ENCODE data around the gene SEC14L6.

SEC14L6 gene

GRCh38 chr22:30481711-30482110, 64.8 kb downstream of the SEC14L6 start:
- H3K9me3 ChIP-seq (ENCODE audit: insufficient read depth, low read length, severe bottlenecking) = no peaks in the 10 kb centered on the region
- H3K4me2 ChIP-seq (ENCODE audit: insufficient read depth, low read length) = no peak overlapping the region
- peaks cover 2% of the 10 kb centered on the region for H3K27me3 ChIP-seq (ENCODE audit: insufficient read depth, low read length, poor library complexity)
- ATAC-seq (ENCODE audit: insufficient read depth, low read depth) = no peak
- no peak for DNase-seq
- H3K4me1 ChIP-seq (ENCODE audit: insufficient read depth, low read length) = peaks cover 4% of the 10 kb centered on the region
- H3K4me3 ChIP-seq (ENCODE audit: low read depth in 1 of 2, low read length in 2 of 2) = no peak overlapping the region
- TF ChIP-seq EZH2 (IDR thresholded peaks at IDR 0.05; ENCODE audit: borderline replicate concordance, low read depth, low read length, severe bottlenecking) (no peak), CTCF (IDR thresholded peaks at IDR 0.05; ENCODE audit: borderline replicate concordance, extremely low read depth, low read length, poor library complexity, severe bottlenecking) (no peak)
- H4K20me1 ChIP-seq (ENCODE audit: insufficient read depth, low read length) = no peaks in the 10 kb centered on the region
- no peak overlapping the region for H2AFZ ChIP-seq (ENCODE audit: low read depth, low read length)
- no peaks in the 10 kb centered on the region for H3K79me2 ChIP-seq (ENCODE audit: insufficient read depth, low read length)
- H3K36me3 ChIP-seq (ENCODE audit: insufficient read depth, low read length) = no peaks in the 10 kb centered on the region
- no peak overlapping the region for H3K9ac ChIP-seq (ENCODE audit: low read depth, low read length)
- H3K27ac ChIP-seq (ENCODE audit: low read length) = no peak overlapping the region

GRCh38 chr22:30479981-30480380, 66.6 kb downstream of the SEC14L6 start:
- H3K36me3 ChIP-seq (ENCODE audit: insufficient read depth, low read length) = no peaks in the 10 kb centered on the region
- peaks cover 6% of the 10 kb centered on the region for H3K27me3 ChIP-seq (ENCODE audit: insufficient read depth, low read length, poor library complexity)
- ATAC-seq (ENCODE audit: insufficient read depth, low read depth) (no peak), DNase-seq (no peak)
- no peak overlapping the region for H3K4me3 ChIP-seq (ENCODE audit: low read depth in 1 of 2, low read length in 2 of 2)
- no peaks in the 10 kb centered on the region for H3K79me2 ChIP-seq (ENCODE audit: insufficient read depth, low read length)
- H3K9ac ChIP-seq (ENCODE audit: low read depth, low read length) = no peak overlapping the region
- no peak overlapping the region for H3K27ac ChIP-seq (ENCODE audit: low read length)
- TF ChIP-seq EZH2 (IDR thresholded peaks at IDR 0.05; ENCODE audit: borderline replicate concordance, low read depth, low read length, severe bottlenecking) (no peak), CTCF (IDR thresholded peaks at IDR 0.05; ENCODE audit: borderline replicate concordance, extremely low read depth, low read length, poor library complexity, severe bottlenecking) (no peak)
- H4K20me1 ChIP-seq (ENCODE audit: insufficient read depth, low read length) = no peaks in the 10 kb centered on the region
- no peaks in the 10 kb centered on the region for H3K4me1 ChIP-seq (ENCODE audit: insufficient read depth, low read length)
- no peaks in the 10 kb centered on the region for H3K9me3 ChIP-seq (ENCODE audit: insufficient read depth, low read length, severe bottlenecking)
- no peak overlapping the region for H3K4me2 ChIP-seq (ENCODE audit: insufficient read depth, low read length)
- H2AFZ ChIP-seq (ENCODE audit: low read depth, low read length) = no peak overlapping the region

- Histone ChIP-seq H3K27me3 (ENCODE audit: insufficient read depth, low read length, poor library complexity) (peaks cover 8% of the 10 kb centered on the region), H3K79me2 (ENCODE audit: insufficient read depth, low read length) (no peaks in the 10 kb centered on the region)
- peak; percentile 71 for ATAC-seq (ENCODE audit: insufficient read depth, low read depth)
These were observed 71.7 kb downstream of the SEC14L6 start for GRCh38 chr22:30474683-30475424.

More at GRCh38 chr22:30474683-30475424, 71.7 kb downstream of the SEC14L6 start:
- Histone ChIP-seq H4K20me1 (ENCODE audit: insufficient read depth, low read length) (no peaks in the 10 kb centered on the region), H3K4me3 (ENCODE audit: low read depth in 1 of 2, low read length in 2 of 2) (no peak overlapping the region), H3K4me2 (ENCODE audit: insufficient read depth, low read length) (no peak overlapping the region), H3K9me3 (ENCODE audit: insufficient read depth, low read length, severe bottlenecking) (no peaks in the 10 kb centered on the region), H3K27ac (ENCODE audit: low read length) (no peak overlapping the region), H3K36me3 (ENCODE audit: insufficient read depth, low read length) (no peaks in the 10 kb centered on the region), H2AFZ (ENCODE audit: low read depth, low read length) (no peak overlapping the region), H3K4me1 (ENCODE audit: insufficient read depth, low read length) (no peaks in the 10 kb centered on the region), H3K9ac (ENCODE audit: low read depth, low read length) (no peak overlapping the region)
- TF ChIP-seq EZH2 (IDR thresholded peaks at IDR 0.05; ENCODE audit: borderline replicate concordance, low read depth, low read length, severe bottlenecking) (no peak), CTCF (IDR thresholded peaks at IDR 0.05; ENCODE audit: borderline replicate concordance, extremely low read depth, low read length, poor library complexity, severe bottlenecking) (no peak)
- DNase-seq = peak; percentile 27

Data from DND-41 (cell line).